Kidney glomerular epithelial cell (primary cell): Measurements from ENCODE around the gene ANKRD53.

Experiments used
- DNase-seq: peaks from one replicate; lab custom pipeline; 2025; lab: John Stamatoyannopoulos, UW

The ANKRD53 gene

GRCh38 chr2:70966681-70967080 lies 11.7 kb upstream of the ANKRD53 start:
- DNase-seq, result no peak

GRCh38 chr2:70967189-70967588 lies 11.2 kb upstream of the ANKRD53 start:
- DNase-seq, result no peak

- no peak for DNase-seq
Measured at GRCh38 chr2:70974592-70974991, 3.8 kb upstream of the ANKRD53 start.

GRCh38 chr2:70975237-70975636 lies 3.2 kb upstream of the ANKRD53 start:
- no peak for DNase-seq

GRCh38 chr2:70977605-70978205 lies 725 bp upstream of the ANKRD53 start:
- DNase-seq, result peak; percentile 7

GRCh38 chr2:70979180-70979488 lies 704 bp downstream of the ANKRD53 start:
- no peak for DNase-seq

GRCh38 chr2:70979626-70980025 lies 1.2 kb downstream of the ANKRD53 start:
- no peak for DNase-seq

GRCh38 chr2:70981421-70981820 lies 3.0 kb downstream of the ANKRD53 start:
- DNase-seq, result no peak

- no peak for DNase-seq
Measured at GRCh38 chr2:70981866-70982810, 3.7 kb downstream of the ANKRD53 start.

- no peak for DNase-seq
Measured at GRCh38 chr2:70982971-70983370, 4.5 kb downstream of the ANKRD53 start.

GRCh38 chr2:70983506-70984227 lies 5.2 kb downstream of the ANKRD53 start:
- no peak for DNase-seq

GRCh38 chr2:70984228-70984575 lies 5.8 kb downstream of the ANKRD53 start:
- DNase-seq, result no peak

GRCh38 chr2:70984576-70985282 lies 6.3 kb downstream of the ANKRD53 start:
- no peak for DNase-seq

GRCh38 chr2:70985283-70985688 lies 6.9 kb downstream of the ANKRD53 start:
- DNase-seq, result no peak

GRCh38 chr2:70985956-70986355 lies 7.5 kb downstream of the ANKRD53 start:
- DNase-seq, result no peak

- DNase-seq, result no peak
Measured at GRCh38 chr2:70986499-70987189, 8.2 kb downstream of the ANKRD53 start.

- no peak for DNase-seq
Measured at GRCh38 chr2:70987386-70987785, 9.0 kb downstream of the ANKRD53 start.

- DNase-seq, result no peak
Measured at GRCh38 chr2:70988151-70988550, 9.7 kb downstream of the ANKRD53 start.

- DNase-seq, result no peak
Measured at GRCh38 chr2:70988726-70989648, 10.6 kb downstream of the ANKRD53 start.

GRCh38 chr2:70990216-70990615 lies 11.8 kb downstream of the ANKRD53 start:
- DNase-seq, result no peak

GRCh38 chr2:70991142-70991541 lies 12.7 kb downstream of the ANKRD53 start:
- DNase-seq, result no peak
